ENCODE data around the gene CORO2A. TPM values are rescaled to one million over a fixed set of nuclear protein-coding genes. Genes with fewer than 3 reads are reported as not detected.

Gene CORO2A
- total RNA-seq, 1 experiment from 2014 or later, result 19.8 TPM

- no peaks in the 10 kb centered on the region for H4K20me1 ChIP-seq (ENCODE audit: insufficient read depth)
- BruUV-seq (replicated peaks), result no TSS peak
- TF ChIP-seq CTCF (conservative IDR thresholded peaks at IDR 0.05), result no peak
- TF ChIP-seq EZH2 (IDR thresholded peaks at IDR 0.05; ENCODE audit: low read depth), result no peak
- POLR2A ChIA-PET (ENCODE audit: unreplicated experiment), result no interaction called here
- no peaks in the 10 kb centered on the region for H3K27me3 ChIP-seq (ENCODE audit: insufficient read depth, low read depth)
- no peak overlapping the region for H3K27ac ChIP-seq
- intact Hi-C loops (cut with micrococcal nuclease; ENCODE audit: unreplicated experiment), result no loop called here
- H3K4me2 ChIP-seq, result no peak overlapping the region
- no peak overlapping the region for H2AFZ ChIP-seq
- H3K4me1 ChIP-seq (replicated peaks; ENCODE audit: insufficient read depth), result no peaks in the 10 kb centered on the region
- H3K36me3 ChIP-seq (ENCODE audit: low read depth), result no peaks in the 10 kb centered on the region
- H3F3A ChIP-seq (ENCODE audit: insufficient read depth, low read depth), result peaks cover 4% of the 10 kb centered on the region; the same call in 1 of the 2 replicates
- DNase-seq, result no peak
- H3K9me3 ChIP-seq (ENCODE audit: insufficient read depth, low read depth), result no peaks in the 10 kb centered on the region
- H3K9me2 ChIP-seq (ENCODE audit: insufficient read depth), result no peaks in the 10 kb centered on the region
- CTCF ChIA-PET, result no interaction called here
- H3K4me3 ChIP-seq, result no peak overlapping the region
- H3K79me2 ChIP-seq (ENCODE audit: low read depth), result no peaks in the 10 kb centered on the region
Observed at GRCh38 chr9:98180996-98181395, 11.4 kb downstream of the CORO2A start.

GRCh38 chr9:98178874-98179850, 13.3 kb downstream of the CORO2A start:
- Histone ChIP-seq H3F3A (ENCODE audit: insufficient read depth, low read depth) (peaks cover 5% of the 10 kb centered on the region; the same call in 1 of the 2 replicates), H3K4me3 (no peak overlapping the region), H3K79me2 (ENCODE audit: low read depth) (no peaks in the 10 kb centered on the region), H3K4me1 (replicated peaks; ENCODE audit: insufficient read depth) (no peaks in the 10 kb centered on the region), H4K20me1 (ENCODE audit: insufficient read depth) (no peaks in the 10 kb centered on the region; the same call in 1 of the 2 replicates), H3K27ac (no peak overlapping the region), H3K9me2 (ENCODE audit: insufficient read depth) (no peaks in the 10 kb centered on the region), H2AFZ (no peak overlapping the region), H3K36me3 (ENCODE audit: low read depth) (no peaks in the 10 kb centered on the region), H3K27me3 (ENCODE audit: insufficient read depth, low read depth) (no peaks in the 10 kb centered on the region), H3K9me3 (ENCODE audit: insufficient read depth, low read depth) (no peaks in the 10 kb centered on the region), H3K4me2 (no peak overlapping the region)
- intact Hi-C loops (cut with micrococcal nuclease; ENCODE audit: unreplicated experiment), result no loop called here
- ChIA-PET POLR2A (ENCODE audit: unreplicated experiment) (interaction anchor here (0.7 kb wide), 2 partner anchors 14 to 22 kb away, joined by 3 to 4 read pairs; no protein-coding TSS in a partner anchor), CTCF (no interaction called here)
- no peak for DNase-seq
- TF ChIP-seq EZH2 (IDR thresholded peaks at IDR 0.05; ENCODE audit: low read depth), result no peak
- no peak for TF ChIP-seq CTCF (conservative IDR thresholded peaks at IDR 0.05)
- BruUV-seq (replicated peaks), result no TSS peak

- intact Hi-C loops (cut with micrococcal nuclease; ENCODE audit: unreplicated experiment), result no loop called here
- H3K4me3 ChIP-seq, result no peak overlapping the region
- H3K9me3 ChIP-seq (ENCODE audit: insufficient read depth, low read depth), result no peaks in the 10 kb centered on the region
- no peaks in the 10 kb centered on the region for H3K79me2 ChIP-seq (ENCODE audit: low read depth)
- TF ChIP-seq EZH2 (IDR thresholded peaks at IDR 0.05; ENCODE audit: low read depth), result no peak
- H3K27me3 ChIP-seq (ENCODE audit: insufficient read depth, low read depth), result no peaks in the 10 kb centered on the region
- POLR2A ChIA-PET (ENCODE audit: unreplicated experiment), result no interaction called here
- H3K27ac ChIP-seq, result no peak overlapping the region
- no peaks in the 10 kb centered on the region for H3K9me2 ChIP-seq (ENCODE audit: insufficient read depth)
- DNase-seq, result no peak
- H4K20me1 ChIP-seq (ENCODE audit: insufficient read depth), result no peaks in the 10 kb centered on the region; the same call in 1 of the 2 replicates
- CTCF ChIA-PET, result no interaction called here
- no peaks in the 10 kb centered on the region for H3K36me3 ChIP-seq (ENCODE audit: low read depth)
- no peak overlapping the region for H3K4me2 ChIP-seq
- H3F3A ChIP-seq (ENCODE audit: insufficient read depth, low read depth), result peaks cover 19% of the 10 kb centered on the region
- H2AFZ ChIP-seq, result no peak overlapping the region
- peaks cover 15% of the 10 kb centered on the region for H3K4me1 ChIP-seq (replicated peaks; ENCODE audit: insufficient read depth)
- no TSS peak for BruUV-seq (replicated peaks)
Observed at GRCh38 chr9:98176391-98177259, 15.8 kb downstream of the CORO2A start.
